GM21825 (cell line): ENCODE data around the gene LRRC2.
"Not testable (repeated sequence)": the region's sequence is repeated elsewhere in the genome, so short reads cannot be mapped to it uniquely, and the experiment has no call there.

ENCODE experiments used
- ATAC-seq: cut with Tn5 transposase; IDR thresholded peaks from one replicate; pipeline ENCODE4 v1.9.1; 2021; ENCODE audit warnings: mild to moderate bottlenecking, moderate library complexity; ENCODE audit not compliant: unreplicated experiment

The LRRC2 gene

DNA sequence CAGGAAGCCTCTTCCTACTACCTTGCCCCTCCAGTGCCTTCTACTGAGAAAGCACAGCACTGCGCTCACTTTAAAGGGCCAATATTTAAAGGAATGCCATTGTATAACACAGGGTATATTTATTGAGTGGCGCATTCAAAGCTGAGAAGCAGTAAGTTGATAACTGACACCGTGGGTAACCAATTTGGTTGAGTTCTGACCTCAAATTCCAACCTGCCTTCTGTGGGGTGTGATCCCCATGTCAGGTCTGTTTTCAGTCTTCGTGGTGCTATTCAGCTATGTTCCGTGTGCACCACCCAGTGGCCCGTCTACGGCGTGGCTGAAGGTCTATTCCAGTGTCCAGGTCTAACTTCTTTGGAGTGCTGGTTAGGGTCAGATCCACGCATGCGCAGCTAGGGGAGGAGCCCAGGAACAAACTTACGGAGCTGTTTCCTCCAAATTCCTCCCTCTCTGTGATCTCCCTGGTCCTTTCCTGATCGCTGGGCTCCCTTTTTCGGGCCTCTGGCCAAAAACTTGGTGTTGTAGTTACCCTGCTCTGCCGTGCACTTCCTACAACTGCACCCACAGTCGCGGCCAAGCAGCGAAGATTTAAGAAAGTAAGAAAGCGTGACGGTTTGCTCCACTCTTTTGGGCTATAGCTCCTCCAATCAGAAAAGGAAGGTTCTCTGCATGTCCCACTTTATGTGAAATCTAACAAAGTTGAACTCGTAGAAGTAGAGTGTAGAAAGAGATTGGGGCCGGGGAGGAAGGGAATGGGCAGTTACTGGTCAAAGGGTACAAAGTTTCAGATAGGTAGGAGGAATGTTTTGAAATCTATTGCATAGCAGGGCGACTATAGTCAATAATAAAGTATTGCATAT is 7.7 kb downstream of the LRRC2 start:
- ATAC-seq: peak; percentile 91

DNA sequence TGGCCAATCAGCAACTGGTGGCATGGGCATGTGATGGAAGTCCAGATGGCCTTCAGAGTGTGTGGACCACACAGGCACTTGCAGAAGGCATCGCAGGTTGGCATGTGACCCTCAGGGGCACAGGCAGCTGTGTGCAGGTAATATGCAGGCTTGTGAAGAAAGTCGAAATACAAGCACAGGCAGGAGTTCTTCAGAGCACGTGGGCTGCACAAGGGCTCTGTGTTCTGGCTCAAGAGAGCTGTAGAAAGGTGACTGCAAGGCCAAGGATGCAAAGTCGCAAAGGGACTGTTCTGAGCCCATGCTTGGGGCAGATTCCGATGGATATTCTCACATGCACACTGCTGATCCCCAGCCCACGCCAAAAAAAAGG is 8.3 kb downstream of the LRRC2 start:
- ATAC-seq: no peak

DNA sequence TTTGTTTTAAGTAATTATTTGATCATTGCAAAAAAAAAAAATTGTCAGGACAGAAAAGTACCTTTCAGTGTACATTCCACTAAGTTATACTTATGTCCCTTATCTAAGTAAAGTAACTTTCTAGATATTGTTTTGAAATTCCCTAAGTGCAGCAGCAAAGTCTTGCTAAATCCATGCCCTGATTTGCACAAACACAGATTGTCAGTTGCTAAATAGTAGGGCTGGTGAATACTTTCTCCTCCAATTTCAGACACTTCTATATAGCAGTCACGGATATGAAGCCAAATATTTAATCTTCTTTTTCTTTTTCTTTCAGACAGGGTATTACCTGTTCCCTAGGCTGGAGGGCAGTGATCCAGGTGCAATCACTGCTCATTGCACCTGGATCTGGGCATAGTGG is 12.9 kb downstream of the LRRC2 start:
- ATAC-seq: no peak

DNA sequence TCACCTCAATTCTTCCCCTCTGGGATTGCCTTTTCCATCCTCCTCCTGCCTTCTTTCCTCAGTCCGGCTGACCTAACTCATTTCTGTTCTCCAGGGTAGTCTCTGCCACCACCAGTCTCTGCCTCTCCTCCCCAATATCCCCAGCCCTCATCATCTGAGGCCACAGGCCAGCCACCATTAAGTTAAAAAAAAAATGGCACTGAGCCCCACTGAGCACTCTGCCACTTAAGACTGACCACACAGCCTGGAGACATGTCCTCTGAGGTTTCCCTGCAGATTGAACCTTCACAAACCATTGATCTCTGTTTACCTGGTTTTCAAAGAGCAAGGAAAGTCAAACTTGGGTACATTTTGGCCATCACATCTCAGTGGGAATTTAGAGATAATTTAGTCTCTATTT is 13.6 kb downstream of the LRRC2 start:
- no peak for ATAC-seq

DNA sequence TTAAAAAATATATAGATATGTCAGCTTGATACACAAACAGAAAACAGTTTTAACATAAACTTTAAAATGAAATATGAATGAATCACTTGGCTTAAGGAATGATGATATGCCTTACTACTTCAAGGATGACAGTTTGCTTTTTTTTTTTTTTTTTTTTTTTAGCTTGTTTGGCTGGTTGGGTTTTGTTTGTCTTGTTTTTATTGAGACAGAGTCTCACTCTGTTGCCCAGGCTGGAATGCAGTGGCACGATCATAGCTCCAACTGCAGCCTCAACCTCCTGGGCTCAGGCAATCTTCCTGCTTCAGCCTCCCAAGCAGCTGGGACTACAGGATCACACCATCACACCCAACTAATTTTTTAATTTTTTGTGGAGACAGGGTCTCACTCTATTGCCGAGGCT is 14.5 kb downstream of the LRRC2 start:
- ATAC-seq: no peak

DNA sequence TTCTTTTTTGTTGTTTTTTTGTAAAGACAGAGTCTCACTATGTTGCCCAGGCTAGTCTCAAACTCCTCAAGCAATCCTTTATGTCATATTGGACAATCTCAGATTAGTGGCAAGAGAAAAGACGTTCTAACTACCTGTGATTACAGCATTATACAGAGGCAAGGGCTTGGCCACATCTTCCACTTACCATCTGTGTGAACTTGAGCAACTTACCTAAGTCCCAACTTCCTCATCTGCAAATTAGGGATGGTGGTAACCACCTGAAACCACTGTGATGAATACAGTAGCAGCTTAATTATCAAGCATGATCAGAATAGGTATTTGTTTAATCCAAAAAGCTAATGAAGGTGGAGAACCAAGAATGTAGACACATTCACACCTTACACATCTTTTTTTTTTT is 16.1 kb downstream of the LRRC2 start:
- no peak for ATAC-seq

DNA sequence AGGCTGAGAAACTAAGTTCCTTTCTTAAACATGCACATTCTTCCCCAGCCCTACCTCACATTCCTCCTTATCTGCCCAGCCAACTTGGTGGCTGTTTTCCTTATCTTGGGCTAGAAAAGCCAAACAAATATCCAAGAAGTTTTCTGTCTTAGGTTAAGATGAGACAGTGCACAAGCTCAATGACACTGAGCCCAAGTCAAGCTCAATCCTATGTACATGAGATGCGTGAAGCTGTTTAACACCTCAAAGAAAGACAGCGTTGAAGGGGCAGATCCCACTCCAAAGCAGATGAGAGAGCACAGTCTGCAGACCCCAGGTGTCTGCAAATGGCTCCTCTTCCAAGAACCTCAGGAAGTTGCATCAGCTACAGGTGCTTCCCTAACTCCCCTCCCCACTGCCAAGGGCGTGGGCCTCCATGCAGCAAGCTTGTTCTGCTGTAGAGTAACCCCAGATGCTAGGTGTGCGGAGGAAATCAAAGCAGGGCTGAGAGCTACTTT is 16.6 kb downstream of the LRRC2 start:
- no peak for ATAC-seq

DNA sequence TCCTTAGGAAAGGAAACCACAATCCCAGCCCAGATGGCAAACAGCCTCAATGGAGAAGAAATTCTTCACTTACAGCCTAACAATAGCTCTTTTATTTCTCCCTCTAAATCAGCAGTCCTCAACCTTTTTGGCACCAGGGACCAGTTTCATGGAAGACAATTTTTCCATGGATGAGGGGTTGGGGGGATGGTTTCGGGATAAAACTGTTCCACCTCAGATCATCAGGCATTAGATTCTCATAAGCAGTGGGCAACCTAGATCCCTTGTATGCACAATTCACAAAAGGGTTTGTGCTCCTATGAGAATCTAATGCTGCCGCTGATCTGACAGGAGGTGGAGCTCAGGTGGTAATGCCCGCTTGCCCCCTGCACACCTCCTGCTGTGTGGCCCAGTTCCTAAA is 17.5 kb downstream of the LRRC2 start:
- ATAC-seq: not testable (repeated sequence)

DNA sequence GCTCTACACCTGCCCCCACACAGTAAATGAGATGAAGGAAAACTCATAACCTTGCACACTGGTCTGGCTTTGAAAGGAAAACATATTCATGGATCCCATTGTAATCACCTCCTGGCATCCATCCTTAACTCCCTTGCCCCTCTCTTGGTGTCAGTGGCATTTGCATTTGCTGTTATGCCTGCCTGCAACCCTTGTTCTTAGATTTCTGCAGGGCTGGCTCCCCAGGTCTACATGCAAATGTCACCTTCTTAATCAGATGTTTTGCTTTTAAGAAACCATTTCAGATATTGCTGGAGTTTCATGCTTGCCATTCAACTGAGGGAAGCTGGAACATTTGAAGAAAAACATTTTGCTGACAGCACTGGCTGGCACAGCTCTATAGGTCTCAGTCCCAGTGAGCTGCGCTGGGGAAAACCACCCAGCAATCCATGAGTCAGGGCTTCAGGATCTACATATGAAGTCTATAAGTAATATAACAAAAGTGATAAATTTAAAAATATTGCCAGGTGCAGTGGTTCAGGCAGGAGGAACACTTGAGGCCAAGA is 19.1 kb downstream of the LRRC2 start:
- ATAC-seq: no peak

DNA sequence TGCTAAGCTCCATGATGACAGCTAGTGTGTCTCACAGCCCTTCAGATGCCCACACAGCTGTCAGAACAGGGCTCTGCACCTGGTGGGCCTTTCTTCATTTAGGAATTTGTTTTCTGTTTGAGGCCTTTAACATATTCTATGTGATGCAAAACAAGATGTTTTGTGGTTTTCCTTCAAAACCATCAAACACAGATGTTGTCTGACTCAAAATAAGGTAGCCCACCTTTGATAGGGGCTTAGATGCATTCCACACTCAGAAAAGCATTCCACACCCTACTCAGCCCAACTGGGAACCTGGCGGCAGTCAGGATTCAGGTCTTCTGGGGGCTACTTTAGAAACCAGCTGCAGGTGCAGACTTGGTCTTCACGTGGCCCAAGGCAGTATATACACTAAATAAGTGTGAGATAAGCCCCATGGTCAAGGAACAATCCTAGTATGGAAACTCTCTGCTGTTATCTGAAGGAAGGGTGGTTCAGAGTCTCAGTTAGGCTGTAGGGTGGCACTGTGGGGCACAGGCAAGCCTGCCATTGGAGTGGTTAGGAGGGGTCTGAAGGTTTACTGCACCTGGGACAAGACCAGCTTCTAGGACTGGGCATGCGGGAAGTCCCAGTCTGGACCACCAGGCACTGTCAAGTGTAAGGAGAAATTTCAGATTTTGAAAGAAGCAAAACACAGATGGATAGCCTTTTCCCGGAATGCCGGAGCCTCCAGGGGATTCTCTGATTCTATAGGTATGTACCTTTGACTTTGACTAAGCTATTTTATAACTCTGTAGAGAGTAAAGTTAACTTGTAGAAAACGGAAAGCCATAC is 20.1 kb downstream of the LRRC2 start:
- ATAC-seq: no peak

DNA sequence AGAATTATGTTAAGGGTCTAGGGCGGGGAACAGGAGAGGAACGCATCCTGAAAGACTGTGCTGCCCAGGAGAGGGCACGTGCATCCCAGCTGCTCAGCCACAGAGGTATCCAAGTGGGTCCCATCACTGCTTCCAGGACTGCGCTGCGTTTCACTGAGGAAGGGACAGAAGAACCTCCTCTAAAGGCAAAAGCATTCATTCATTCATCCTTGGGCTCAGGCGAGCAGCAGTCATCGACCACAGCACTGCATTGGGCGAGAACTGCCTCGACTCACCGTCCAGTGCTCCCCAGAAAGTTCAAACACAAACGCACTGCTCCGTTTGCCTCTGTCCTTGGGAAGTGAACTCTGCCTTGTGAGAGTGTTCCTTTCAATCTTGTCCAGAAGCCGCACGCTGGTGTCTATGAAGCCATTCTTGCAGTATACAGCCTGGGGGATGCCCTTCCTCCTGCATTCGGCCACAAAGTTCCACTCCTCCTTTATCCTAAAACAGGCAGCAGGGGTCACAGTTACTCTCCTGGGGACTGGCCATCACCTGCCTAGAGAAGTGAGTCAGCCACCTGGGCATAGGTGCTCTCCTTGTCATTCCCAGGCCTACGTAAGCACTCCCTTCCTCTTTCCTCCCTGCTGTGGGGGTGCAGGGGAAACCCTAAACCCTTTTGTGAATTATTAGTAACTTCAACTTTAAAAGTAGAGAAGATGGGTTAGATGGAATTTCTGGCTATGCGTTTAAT is 21.2 kb downstream of the LRRC2 start:
- no peak for ATAC-seq

DNA sequence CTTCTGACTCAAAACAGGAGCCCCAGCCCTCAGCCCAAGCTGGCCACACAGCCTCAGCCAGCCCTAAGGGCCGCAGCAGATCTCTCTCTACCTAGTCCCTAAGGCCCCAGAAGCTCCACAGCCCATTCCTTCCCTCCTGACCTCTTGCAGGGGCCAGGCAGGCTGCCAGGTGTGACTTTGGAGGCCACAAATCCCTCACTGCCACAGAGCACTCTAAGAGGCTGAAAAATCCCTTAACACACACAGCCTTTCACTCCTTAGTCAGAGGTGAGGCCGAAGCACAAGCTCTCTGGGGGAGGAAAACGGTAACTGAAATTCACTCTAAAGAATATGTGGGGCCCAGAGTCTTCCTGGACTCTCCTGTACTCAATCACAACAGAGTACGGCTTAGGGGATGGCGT is 23.3 kb downstream of the LRRC2 start:
- ATAC-seq: no peak

DNA sequence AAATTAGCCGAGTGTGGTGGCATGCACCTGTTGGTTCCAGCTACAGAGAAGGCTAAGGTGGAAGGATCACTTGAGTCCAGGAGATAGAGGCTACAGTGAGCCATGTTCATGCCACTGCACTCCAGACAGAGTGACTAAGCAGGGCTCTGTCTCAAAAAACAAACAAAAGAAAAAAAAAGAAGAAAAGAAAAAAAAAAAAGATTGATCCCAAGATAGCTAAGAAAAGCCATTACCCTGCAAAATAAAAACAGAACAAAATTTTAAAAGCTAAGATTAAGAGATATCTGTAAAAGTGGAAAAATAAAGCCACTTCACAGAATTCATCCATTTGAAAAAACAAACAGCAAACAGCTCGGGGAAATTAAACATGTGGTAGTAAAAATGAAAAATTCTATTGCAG is 23.8 kb downstream of the LRRC2 start:
- no peak for ATAC-seq

DNA sequence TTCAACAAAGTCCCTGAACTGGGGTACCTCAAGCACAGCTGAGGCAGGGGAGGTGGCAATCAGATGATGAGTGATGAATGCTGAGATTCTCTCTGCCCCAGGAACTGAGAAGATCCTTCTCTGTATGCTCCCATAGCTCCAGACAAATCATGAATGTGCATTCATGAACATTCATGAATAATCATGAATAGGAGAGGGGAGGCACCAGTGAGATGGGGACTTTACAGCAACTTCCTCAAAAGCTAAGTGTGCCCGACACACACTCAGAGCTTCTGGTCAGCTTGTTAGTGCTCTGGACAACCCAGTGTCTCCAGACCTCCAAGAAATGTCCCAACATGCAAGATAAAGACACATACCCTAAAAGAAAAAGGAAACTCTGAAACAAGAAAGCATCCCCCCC is 24.3 kb downstream of the LRRC2 start:
- ATAC-seq: no peak

DNA sequence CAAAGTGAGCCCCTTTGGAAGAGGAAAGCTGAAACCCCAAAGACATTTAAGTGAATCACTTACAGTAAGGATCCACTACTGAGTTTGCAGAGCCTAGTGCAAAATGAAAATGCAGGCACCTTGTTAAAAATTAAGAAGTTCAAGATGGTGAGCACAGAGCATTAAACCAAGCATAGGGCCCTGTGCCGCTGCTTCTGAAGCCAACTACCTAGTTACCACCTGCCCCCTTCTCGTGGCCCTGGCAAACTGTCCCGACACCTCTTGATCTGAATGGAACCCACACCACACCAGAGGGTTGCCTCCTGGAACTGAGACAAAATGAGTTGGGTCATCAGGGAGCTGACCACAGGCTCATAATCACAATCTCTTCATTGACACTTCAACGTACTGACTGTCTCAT is 25.6 kb downstream of the LRRC2 start:
- ATAC-seq: no peak

DNA sequence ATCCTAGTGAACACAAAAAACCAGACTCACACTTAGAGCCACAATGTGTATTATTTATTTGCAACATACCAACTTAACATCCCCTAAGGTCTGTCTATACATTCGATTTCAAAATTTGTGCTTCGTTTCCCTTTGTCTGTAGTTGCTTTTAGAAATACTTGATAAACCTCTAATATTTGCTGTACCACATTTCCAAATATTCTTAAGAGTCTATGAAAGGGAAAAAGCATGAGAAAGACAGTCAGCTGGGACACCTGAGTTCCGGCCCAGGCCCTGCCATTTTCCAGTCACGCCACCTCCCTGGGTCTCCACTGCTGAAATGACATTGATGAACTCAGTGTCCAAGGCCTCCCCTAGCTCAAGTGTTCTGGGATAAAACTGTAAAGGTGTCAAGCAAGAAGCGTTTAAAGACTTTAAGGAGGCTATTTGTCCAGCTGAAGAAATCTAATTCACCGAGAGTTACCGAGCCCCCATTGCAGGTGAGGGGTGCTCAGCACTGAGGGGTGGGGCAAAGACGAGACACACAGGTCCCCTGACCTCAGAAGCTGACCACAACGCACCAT is 26.6 kb downstream of the LRRC2 start:
- no peak for ATAC-seq

DNA sequence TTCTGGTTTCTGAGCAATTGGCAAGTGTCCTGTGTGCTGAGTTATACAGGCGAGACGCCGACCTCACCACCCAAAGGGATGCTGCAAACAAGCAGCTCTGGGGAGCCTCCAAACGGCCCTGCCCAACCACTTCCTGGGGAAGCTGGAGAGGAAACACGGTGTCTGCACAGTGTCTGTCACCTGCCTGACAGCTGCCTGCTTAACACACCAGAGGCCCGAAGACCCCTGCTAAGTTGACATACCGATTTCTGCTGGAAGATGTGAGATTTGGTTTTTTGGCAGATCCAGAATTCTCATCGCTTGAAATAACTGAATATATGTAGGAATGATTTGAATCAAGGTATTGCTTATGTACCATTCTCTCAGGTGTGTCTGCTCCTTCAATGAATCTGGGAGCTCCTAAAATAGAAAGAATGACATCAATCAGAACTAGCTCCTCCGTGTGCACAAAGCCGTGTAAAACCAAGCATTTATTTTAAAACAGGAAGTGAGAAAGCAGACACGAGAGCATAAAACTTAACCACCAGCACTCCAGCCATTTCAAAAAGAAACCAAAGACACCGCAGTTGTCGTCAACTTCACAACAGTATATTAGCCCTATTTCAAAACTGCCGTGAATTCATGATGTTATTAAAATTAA is 27.2 kb downstream of the LRRC2 start:
- peak; percentile 75 for ATAC-seq

DNA sequence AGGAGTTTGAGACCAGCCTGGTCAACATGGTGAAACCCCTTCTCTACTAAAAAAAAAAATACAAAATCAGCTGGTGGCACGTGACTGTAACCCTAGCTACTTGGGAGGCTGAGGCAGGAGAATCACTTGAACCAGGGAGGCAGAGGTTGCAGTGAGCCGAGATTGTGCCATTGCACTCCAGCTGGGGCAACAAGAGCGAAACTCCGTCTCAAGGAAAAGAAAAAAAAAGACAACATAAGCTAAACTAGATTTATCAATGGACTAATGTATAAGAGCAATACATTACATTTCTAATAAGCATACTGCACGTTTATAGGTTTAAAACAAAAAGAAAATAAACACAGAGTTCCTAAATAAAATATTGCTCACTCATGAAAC is 27.7 kb downstream of the LRRC2 start:
- not testable (repeated sequence) for ATAC-seq

DNA sequence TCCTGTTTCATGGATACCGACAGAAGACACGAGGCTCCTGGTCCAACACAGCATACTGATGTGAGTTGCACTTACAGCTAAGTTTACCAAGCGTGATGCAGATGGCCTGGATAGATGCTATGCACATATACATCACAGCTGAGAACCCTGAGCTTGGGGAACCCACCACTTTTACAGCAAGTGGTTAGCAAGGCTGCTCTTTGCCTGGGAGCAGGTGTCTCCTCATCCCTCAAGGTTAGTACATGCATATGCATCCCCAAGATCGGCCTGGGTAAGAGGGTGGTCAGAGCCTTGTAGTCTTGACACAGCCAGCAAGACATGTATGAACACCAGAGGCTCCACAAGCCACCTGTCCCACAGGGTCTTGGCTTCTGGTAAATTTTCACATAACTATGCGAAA is 28.3 kb downstream of the LRRC2 start:
- no peak for ATAC-seq

DNA sequence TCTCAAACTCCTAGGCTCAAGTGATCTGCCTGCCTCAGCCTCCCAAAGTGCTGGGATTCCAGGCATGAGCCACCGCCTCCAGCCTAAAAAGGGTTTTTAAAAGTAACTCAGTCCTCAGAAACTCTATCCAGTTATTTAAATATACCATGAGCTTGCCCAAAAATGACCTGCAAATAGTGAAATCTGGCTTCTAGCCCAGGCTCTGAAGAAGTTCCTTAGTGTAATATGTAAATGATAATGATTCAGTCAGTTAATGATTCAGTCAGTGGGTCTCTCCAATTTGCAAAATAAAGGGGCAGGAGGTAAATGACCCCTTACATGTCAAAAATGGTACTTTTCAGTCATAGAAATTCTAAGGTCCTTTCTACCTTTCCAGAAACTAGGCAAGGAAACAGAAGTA is 28.8 kb downstream of the LRRC2 start:
- ATAC-seq: no peak
